IPS-20b (cell line): ENCODE measurements around the gene ZNF486.
"Not testable (repeated sequence)": the region's sequence is repeated elsewhere in the genome, so short reads cannot be mapped to it uniquely, and the experiment has no call there.

Experiments used
- H3K27ac ChIP-seq: one replicate; pipeline ENCODE4 v1.5.1; 2013; ENCODE audit warnings: low read length
- H3K27me3 ChIP-seq: 2 replicates; pipeline ENCODE4 v1.6.1; 2013; ENCODE audit warnings: mild to moderate bottlenecking, low read length, inconsistent platforms; ENCODE audit not compliant: insufficient read depth
- H3K36me3 ChIP-seq: 2 replicates; pipeline ENCODE4 v1.6.1; 2013; ENCODE audit warnings: low read depth, mild to moderate bottlenecking, inconsistent platforms, low read length, moderate library complexity; ENCODE audit not compliant: insufficient read depth
- H3K4me1 ChIP-seq: 2 replicates; pipeline ENCODE4 v1.6.1; 2013; ENCODE audit warnings: mild to moderate bottlenecking, control low read depth, inconsistent platforms, low read length, moderate library complexity; ENCODE audit not compliant: insufficient read depth
- H3K4me3 ChIP-seq: 2 replicates; pipeline ENCODE4 v1.5.1; 2013; ENCODE audit warnings: mild to moderate bottlenecking, low read length, inconsistent platforms
- H3K9ac ChIP-seq: 2 replicates; pipeline ENCODE4 v1.6.1; 2013; ENCODE audit warnings: low read depth, mild to moderate bottlenecking, inconsistent platforms, low read length, moderate library complexity
- H3K9me3 ChIP-seq: 2 replicates; pipeline ENCODE4 v1.6.1; 2013; ENCODE audit warnings: mild to moderate bottlenecking, low read depth, low read length, inconsistent platforms; ENCODE audit not compliant: insufficient read depth

Gene ZNF486

GRCh38 chr19:20235156-20235555 lies 68.1 kb downstream of the ZNF486 start:
- H3K27ac ChIP-seq: no peak overlapping the region
- no peak overlapping the region for H3K9ac ChIP-seq
- no peaks in the 10 kb centered on the region for H3K36me3 ChIP-seq
- no peaks in the 10 kb centered on the region for H3K4me1 ChIP-seq
- H3K4me3 ChIP-seq: no peak overlapping the region
- H3K9me3 ChIP-seq: no peaks in the 10 kb centered on the region; the same call in 1 of the 2 replicates
- H3K27me3 ChIP-seq: no peaks in the 10 kb centered on the region

GRCh38 chr19:20237773-20238623 lies 71.0 kb downstream of the ZNF486 start:
- H3K4me3 ChIP-seq: no peak overlapping the region
- no peaks in the 10 kb centered on the region for H3K4me1 ChIP-seq
- H3K9ac ChIP-seq: no peak overlapping the region
- no peaks in the 10 kb centered on the region for H3K36me3 ChIP-seq
- H3K9me3 ChIP-seq: no peaks in the 10 kb centered on the region
- H3K27ac ChIP-seq: no peak overlapping the region
- no peaks in the 10 kb centered on the region for H3K27me3 ChIP-seq

GRCh38 chr19:20243629-20244028 lies 76.6 kb downstream of the ZNF486 start:
- H3K4me3 ChIP-seq: no peak overlapping the region
- no peaks in the 10 kb centered on the region for H3K27me3 ChIP-seq
- H3K4me1 ChIP-seq: peaks cover 10% of the 10 kb centered on the region; the same call in 1 of the 2 replicates
- H3K36me3 ChIP-seq: no peaks in the 10 kb centered on the region
- no peak overlapping the region for H3K27ac ChIP-seq
- H3K9me3 ChIP-seq: peaks cover 10% of the 10 kb centered on the region
- H3K9ac ChIP-seq: no peak overlapping the region

- Histone ChIP-seq H3K4me3 (no peak overlapping the region), H3K9me3 (peaks cover 10% of the 10 kb centered on the region), H3K36me3 (no peaks in the 10 kb centered on the region)
Measured at GRCh38 chr19:20244356-20244755, 77.3 kb downstream of the ZNF486 start.

GRCh38 chr19:20245309-20245708 lies 78.3 kb downstream of the ZNF486 start:
- no peak overlapping the region for H3K4me3 ChIP-seq
- no peak overlapping the region for H3K27ac ChIP-seq
- no peak overlapping the region for H3K9ac ChIP-seq
- H3K27me3 ChIP-seq: no peaks in the 10 kb centered on the region
- peaks cover 14% of the 10 kb centered on the region; the same call in 1 of the 2 replicates for H3K4me1 ChIP-seq
- H3K36me3 ChIP-seq: no peaks in the 10 kb centered on the region
- peaks cover 10% of the 10 kb centered on the region for H3K9me3 ChIP-seq

More at GRCh38 chr19:20244356-20244755, 77.3 kb downstream of the ZNF486 start:
- Histone ChIP-seq H3K27ac (no peak overlapping the region), H3K27me3 (no peaks in the 10 kb centered on the region), H3K9ac (no peak overlapping the region), H3K4me1 (peaks cover 14% of the 10 kb centered on the region; the same call in 1 of the 2 replicates)

- H3K9me3 ChIP-seq: peaks cover 10% of the 10 kb centered on the region
Measured at GRCh38 chr19:20247016-20247683, 80.1 kb downstream of the ZNF486 start.

GRCh38 chr19:20248258-20248657 lies 81.2 kb downstream of the ZNF486 start:
- H3K4me1 ChIP-seq: peaks cover 14% of the 10 kb centered on the region; the same call in 1 of the 2 replicates
- not testable (repeated sequence) for H3K27me3 ChIP-seq, H3K36me3 ChIP-seq, H3K9ac ChIP-seq, H3K4me3 ChIP-seq, H3K27ac ChIP-seq
- peaks cover 10% of the 10 kb centered on the region for H3K9me3 ChIP-seq

More at GRCh38 chr19:20247016-20247683, 80.1 kb downstream of the ZNF486 start:
- Histone ChIP-seq H3K9ac (no peak overlapping the region), H3K27me3 (no peaks in the 10 kb centered on the region), H3K36me3 (no peaks in the 10 kb centered on the region), H3K27ac (no peak overlapping the region), H3K4me1 (peaks cover 14% of the 10 kb centered on the region; the same call in 1 of the 2 replicates), H3K4me3 (no peak overlapping the region)
